ENCODE results near the gene CACNA2D1. TPM values are rescaled to one million over a fixed set of nuclear protein-coding genes. Genes with fewer than 3 reads are reported as not detected.

CACNA2D1 gene
- total RNA-seq, 4 donors from 2014 or later = 34.4 to 128 (median 67.9) TPM

- TF ChIP-seq, protein P1, sequence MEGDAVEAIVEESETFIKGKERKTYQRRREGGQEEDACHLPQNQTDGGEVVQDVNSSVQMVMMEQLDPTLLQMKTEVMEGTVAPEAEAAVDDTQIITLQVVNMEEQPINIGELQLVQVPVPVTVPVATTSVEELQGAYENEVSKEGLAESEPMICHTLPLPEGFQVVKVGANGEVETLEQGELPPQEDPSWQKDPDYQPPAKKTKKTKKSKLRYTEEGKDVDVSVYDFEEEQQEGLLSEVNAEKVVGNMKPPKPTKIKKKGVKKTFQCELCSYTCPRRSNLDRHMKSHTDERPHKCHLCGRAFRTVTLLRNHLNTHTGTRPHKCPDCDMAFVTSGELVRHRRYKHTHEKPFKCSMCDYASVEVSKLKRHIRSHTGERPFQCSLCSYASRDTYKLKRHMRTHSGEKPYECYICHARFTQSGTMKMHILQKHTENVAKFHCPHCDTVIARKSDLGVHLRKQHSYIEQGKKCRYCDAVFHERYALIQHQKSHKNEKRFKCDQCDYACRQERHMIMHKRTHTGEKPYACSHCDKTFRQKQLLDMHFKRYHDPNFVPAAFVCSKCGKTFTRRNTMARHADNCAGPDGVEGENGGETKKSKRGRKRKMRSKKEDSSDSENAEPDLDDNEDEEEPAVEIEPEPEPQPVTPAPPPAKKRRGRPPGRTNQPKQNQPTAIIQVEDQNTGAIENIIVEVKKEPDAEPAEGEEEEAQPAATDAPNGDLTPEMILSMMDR (IDR thresholded peaks at IDR 0.05) = no peak
- no peak for TF ChIP-seq POLR2A (IDR thresholded peaks at IDR 0.05)
- Histone ChIP-seq H3K36me3 (no peaks in the 10 kb centered on the region), H3K27ac (no peak overlapping the region), H3K4me1 (no peaks in the 10 kb centered on the region), H3K27me3 (no peaks in the 10 kb centered on the region), H3K4me3 (replicated peaks in 1 of 3) (no peak overlapping the region), H3K9me3 (no peaks in the 10 kb centered on the region)
- intact Hi-C loops (cut with DNase I) = no loop called here
- DNase-seq = no peak
- WGBS, 2 donors = 38 to 40% methylated on average over 2 of the region's 2 CpGs
Measured at GRCh38 chr7:82360591-82361368, 82.8 kb downstream of the CACNA2D1 start.

DNA sequence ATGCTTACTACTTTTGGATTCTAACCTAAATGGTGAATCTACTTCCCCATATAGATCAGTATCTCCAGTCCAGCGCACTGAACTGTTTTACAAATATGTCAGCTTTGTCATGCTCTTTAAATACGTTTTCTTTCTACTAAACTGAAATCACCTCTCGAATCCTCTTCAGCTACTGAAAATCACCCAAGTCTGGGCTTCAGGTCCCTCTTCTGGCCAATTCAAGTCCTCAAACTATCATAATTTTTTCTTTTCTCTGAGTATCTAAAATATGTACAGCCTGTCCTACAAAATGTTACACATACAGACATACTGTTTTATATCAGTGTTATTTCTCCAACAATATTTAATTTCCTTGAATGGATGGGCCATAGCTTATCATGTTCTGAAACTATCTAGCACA, 84.2 kb downstream of the CACNA2D1 start:
- intact Hi-C loops (cut with DNase I) = no loop called here
- DNase-seq = no peak
- no peak overlapping the region for H3K4me3 ChIP-seq (replicated peaks in 1 of 3)
- no peak overlapping the region for H3K27ac ChIP-seq
- H3K36me3 ChIP-seq = no peaks in the 10 kb centered on the region
- H3K27me3 ChIP-seq = no peaks in the 10 kb centered on the region
- H3K9me3 ChIP-seq = no peaks in the 10 kb centered on the region
- 63 to 68% methylated on average over 3 of the region's 3 CpGs for WGBS, 2 donors
- TF ChIP-seq POLR2A (IDR thresholded peaks at IDR 0.05) = no peak
- TF ChIP-seq, protein P1 (IDR thresholded peaks at IDR 0.05) = peak in 3 of 6 experiments; percentile 10 to 28 (median 23)
- no peaks in the 10 kb centered on the region for H3K4me1 ChIP-seq

DNA sequence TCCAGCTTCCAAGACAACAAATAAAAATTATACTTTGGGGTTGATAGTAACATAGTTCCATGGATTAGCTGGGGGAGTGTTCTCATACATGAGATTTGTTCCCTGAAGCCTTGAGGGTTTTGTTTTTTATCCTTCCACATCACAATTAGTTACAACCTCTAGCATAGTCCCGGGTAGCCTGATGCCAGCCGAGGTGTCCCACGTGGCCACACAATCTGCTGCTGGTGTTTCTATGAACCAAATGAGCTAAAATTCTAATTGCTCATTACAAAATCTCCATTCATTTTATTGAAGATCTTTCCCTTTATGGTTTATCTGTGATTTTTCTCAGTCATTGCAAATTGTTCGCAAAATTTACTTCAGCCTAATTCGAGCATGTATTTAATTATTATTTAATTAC, 84.7 kb downstream of the CACNA2D1 start:
- H3K27ac ChIP-seq = no peak overlapping the region
- no peak for TF ChIP-seq POLR2A (IDR thresholded peaks at IDR 0.05)
- TF ChIP-seq, protein P1 (IDR thresholded peaks at IDR 0.05) = no peak
- H3K36me3 ChIP-seq = no peaks in the 10 kb centered on the region
- intact Hi-C loops (cut with DNase I) = no loop called here
- H3K4me1 ChIP-seq = no peaks in the 10 kb centered on the region
- DNase-seq = no peak
- no peaks in the 10 kb centered on the region for H3K27me3 ChIP-seq
- no peak overlapping the region for H3K4me3 ChIP-seq (replicated peaks in 1 of 3)
- WGBS, 2 donors = 93 to 98% methylated on average over 5 of the region's 5 CpGs
- H3K9me3 ChIP-seq = no peaks in the 10 kb centered on the region

DNA sequence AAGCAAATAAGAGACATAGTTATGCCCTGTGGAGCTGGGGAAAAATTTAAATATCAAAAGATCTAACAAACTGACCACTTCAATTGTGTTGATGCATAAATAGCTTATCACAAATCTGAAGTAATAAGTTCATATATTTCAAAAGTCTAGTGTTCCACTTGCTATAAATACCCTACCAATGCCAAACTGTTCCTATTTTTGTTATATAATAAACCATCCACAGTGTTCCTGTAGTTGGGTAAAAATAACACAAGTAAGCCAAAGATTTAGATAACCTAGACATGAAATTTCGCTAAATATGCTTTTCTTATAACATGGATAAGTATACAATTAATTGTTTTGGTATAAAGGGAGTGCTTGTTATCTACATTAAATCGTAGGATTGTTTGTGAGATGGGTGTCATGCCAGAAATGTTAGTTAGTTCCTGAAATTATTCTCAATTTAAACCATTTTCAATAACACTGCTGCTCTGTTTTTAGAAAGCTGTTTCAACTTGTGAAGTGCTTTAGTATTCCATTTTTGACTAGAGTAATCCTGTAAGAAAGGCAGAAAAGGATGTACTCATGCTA, 85.5 kb downstream of the CACNA2D1 start:
- 84 to 87% methylated on average over 2 of the region's 2 CpGs for WGBS, 2 donors
- no peak overlapping the region for H3K27ac ChIP-seq
- no peaks in the 10 kb centered on the region for H3K36me3 ChIP-seq
- intact Hi-C loops (cut with DNase I) = no loop called here
- TF ChIP-seq POLR2A (IDR thresholded peaks at IDR 0.05) = no peak
- TF ChIP-seq, protein P1 (IDR thresholded peaks at IDR 0.05) = no peak
- no peaks in the 10 kb centered on the region for H3K9me3 ChIP-seq
- DNase-seq = no peak
- H3K4me1 ChIP-seq = no peaks in the 10 kb centered on the region
- no peak overlapping the region for H3K4me3 ChIP-seq (replicated peaks in 1 of 3)
- no peaks in the 10 kb centered on the region for H3K27me3 ChIP-seq

- Histone ChIP-seq H3K27ac (no peak overlapping the region), H3K36me3 (no peaks in the 10 kb centered on the region), H3K27me3 (no peaks in the 10 kb centered on the region), H3K9me3 (no peaks in the 10 kb centered on the region), H3K4me3 (replicated peaks in 1 of 3) (no peak overlapping the region), H3K4me1 (no peaks in the 10 kb centered on the region)
- TF ChIP-seq, protein P1 (IDR thresholded peaks at IDR 0.05) = no peak
- no peak for TF ChIP-seq POLR2A (IDR thresholded peaks at IDR 0.05)
- intact Hi-C loops (cut with DNase I) = no loop called here
- 81 to 84% methylated on average over 5 of the region's 5 CpGs for WGBS, 2 donors
- DNase-seq = no peak
Measured at GRCh38 chr7:82348251-82348650, 95.3 kb downstream of the CACNA2D1 start.
